ENCODE measurements around the gene SYNE2. TPM values are rescaled to one million over a fixed set of nuclear protein-coding genes. Genes with fewer than 3 reads are reported as not detected.

The SYNE2 gene
- total RNA-seq, 1 experiment from 2014 or later: 48.5 TPM

- Mint-ChIP-seq H3K27me3 (ENCODE audit: insufficient read depth, unreplicated experiment) (no peaks in the 10 kb centered on the region), H3K27ac (ENCODE audit: unreplicated experiment) (no peak overlapping the region)
Measured at GRCh38 chr14:64238049-64238448, 385.2 kb downstream of the SYNE2 start.

GRCh38 chr14:64238631-64239030, 385.8 kb downstream of the SYNE2 start:
- no peak for TF ChIP-seq CTCF (IDR thresholded peaks at IDR 0.05; ENCODE audit: insufficient read depth in 1 of 2, low read depth in 1 of 2, low read length in 1 of 2, severe bottlenecking in 1 of 2, unreplicated experiment in 1 of 2)
- CTCF ChIA-PET: no interaction called here
- no peak overlapping the region for H3K4me3 Mint-ChIP-seq (ENCODE audit: unreplicated experiment)

More at GRCh38 chr14:64238049-64238448, 385.2 kb downstream of the SYNE2 start:
- Histone ChIP-seq H3K4me3 (ENCODE audit: low read depth, low read length) (no peak overlapping the region), H3K27me3 (replicated peaks; ENCODE audit: control insufficient read depth, insufficient read depth, low read length) (no peaks in the 10 kb centered on the region), H3K4me1 (no peaks in the 10 kb centered on the region), H3K9me3 (no peaks in the 10 kb centered on the region), H3K36me3 (ENCODE audit: control insufficient read depth, insufficient read depth, low read length) (no peaks in the 10 kb centered on the region)
- DNase-seq: no peak
- ChIA-PET CTCF (no interaction called here), POLR2A (no interaction called here)
- TF ChIP-seq CTCF (IDR thresholded peaks at IDR 0.05; ENCODE audit: insufficient read depth in 1 of 2, low read depth in 1 of 2, low read length in 1 of 2, severe bottlenecking in 1 of 2, unreplicated experiment in 1 of 2): peak in 1 of 2 experiments; percentile 1
- H3K36me3 Mint-ChIP-seq (ENCODE audit: insufficient read depth, unreplicated experiment): peaks cover 9% of the 10 kb centered on the region
- no peaks in the 10 kb centered on the region for H3K4me1 Mint-ChIP-seq (ENCODE audit: low read depth, unreplicated experiment)
- no peaks in the 10 kb centered on the region for H3K9me3 Mint-ChIP-seq (ENCODE audit: unreplicated experiment)
- intact Hi-C loops (cut with micrococcal nuclease; ENCODE audit: unreplicated experiment): no loop called here
- BruUV-seq (replicated peaks): no TSS peak
- H3K4me3 Mint-ChIP-seq (ENCODE audit: unreplicated experiment): no peak overlapping the region

DNA sequence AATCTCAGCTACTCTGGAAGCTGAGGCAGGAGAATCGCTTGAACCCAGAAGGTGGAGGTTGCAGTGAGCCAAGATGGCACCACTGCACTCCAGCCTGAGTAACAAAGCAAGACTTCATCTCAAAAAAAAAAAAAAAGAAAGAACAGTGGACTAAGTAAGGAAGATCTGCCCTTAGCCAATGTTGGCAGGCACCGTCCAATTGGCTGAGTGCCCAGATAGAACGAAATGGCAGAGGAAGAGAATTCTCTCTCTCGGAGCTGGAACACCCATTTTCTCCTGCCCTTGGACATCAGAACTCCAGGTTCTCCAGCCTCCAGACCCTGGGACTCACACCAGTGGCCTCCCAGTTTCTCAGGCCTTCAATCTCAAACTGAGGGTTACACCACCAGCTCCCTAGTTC, 391.5 kb downstream of the SYNE2 start:
- Mint-ChIP-seq H3K27ac (ENCODE audit: unreplicated experiment) (no peak overlapping the region), H3K9me3 (ENCODE audit: unreplicated experiment) (no peaks in the 10 kb centered on the region), H3K4me3 (ENCODE audit: unreplicated experiment) (no peak overlapping the region), H3K4me1 (ENCODE audit: low read depth, unreplicated experiment) (no peaks in the 10 kb centered on the region), H3K27me3 (ENCODE audit: insufficient read depth, unreplicated experiment) (peaks cover 4% of the 10 kb centered on the region), H3K36me3 (ENCODE audit: insufficient read depth, unreplicated experiment) (no peaks in the 10 kb centered on the region)
- H3K27me3 ChIP-seq (replicated peaks; ENCODE audit: control insufficient read depth, insufficient read depth, low read length): no peaks in the 10 kb centered on the region
- no peaks in the 10 kb centered on the region for H3K9me3 ChIP-seq
- no peaks in the 10 kb centered on the region for H3K36me3 ChIP-seq (ENCODE audit: control insufficient read depth, insufficient read depth, low read length)
- no peak overlapping the region for H3K4me3 ChIP-seq (ENCODE audit: low read depth, low read length)
- intact Hi-C loops (cut with micrococcal nuclease; ENCODE audit: unreplicated experiment): no loop called here
- DNase-seq: no peak
- BruUV-seq (replicated peaks): no TSS peak
- ChIA-PET CTCF (no interaction called here), POLR2A (no interaction called here)
- no peak for TF ChIP-seq CTCF (IDR thresholded peaks at IDR 0.05; ENCODE audit: insufficient read depth in 1 of 2, low read depth in 1 of 2, low read length in 1 of 2, severe bottlenecking in 1 of 2, unreplicated experiment in 1 of 2)
- no peaks in the 10 kb centered on the region for H3K4me1 ChIP-seq

More at GRCh38 chr14:64238631-64239030, 385.8 kb downstream of the SYNE2 start:
- no peak for DNase-seq
- Histone ChIP-seq H3K36me3 (ENCODE audit: control insufficient read depth, insufficient read depth, low read length) (no peaks in the 10 kb centered on the region), H3K4me1 (no peaks in the 10 kb centered on the region), H3K27me3 (replicated peaks; ENCODE audit: control insufficient read depth, insufficient read depth, low read length) (no peaks in the 10 kb centered on the region), H3K4me3 (ENCODE audit: low read depth, low read length) (no peak overlapping the region), H3K9me3 (no peaks in the 10 kb centered on the region)
- Mint-ChIP-seq H3K9me3 (ENCODE audit: unreplicated experiment) (no peaks in the 10 kb centered on the region), H3K27me3 (ENCODE audit: insufficient read depth, unreplicated experiment) (no peaks in the 10 kb centered on the region), H3K27ac (ENCODE audit: unreplicated experiment) (no peak overlapping the region), H3K4me1 (ENCODE audit: low read depth, unreplicated experiment) (no peaks in the 10 kb centered on the region), H3K36me3 (ENCODE audit: insufficient read depth, unreplicated experiment) (peaks cover 9% of the 10 kb centered on the region)
- POLR2A ChIA-PET: no interaction called here
- no TSS peak for BruUV-seq (replicated peaks)
- intact Hi-C loops (cut with micrococcal nuclease; ENCODE audit: unreplicated experiment): no loop called here

Data from Caco-2 (cell line).